Psoas muscle (tissue), 8 donors: ENCODE results near the gene HOXB8. TPM values are rescaled to one million over a fixed set of nuclear protein-coding genes. Genes with fewer than 3 reads are reported as not detected.
A peak's percentile ranks its signal among the peaks of the same experiment; 100 is the strongest.

Experiments
- ATAC-seq, 4 donors: fragments of 200-7000 bp; cut with Tn5 transposase; one replicate each; pipeline ENCODE4 v1.9.1; 2020; ENCODE audit warnings: moderate library complexity in 3 of 4, mild to moderate bottlenecking in 2 of 4
- DNase-seq, 2 donors: peaks; one replicate each; pipeline ENCODE4 v3.0.0-alpha.2; 2020
- H3K27ac ChIP-seq: fragments of 200-600 bp; one replicate; pipeline ENCODE4 v1.8.0; 2022
- H3K27me3 ChIP-seq, 3 donors: fragments of 200-600 bp in 1 of 3; one replicate each; pipeline versions ENCODE4 v1.6.1 to v1.8.0; 2013 to 2022; ENCODE audit warnings: low read length in 2 of 3, mild to moderate bottlenecking in 2 of 3, moderate library complexity in 1 of 3; ENCODE audit not compliant: insufficient read depth in 3 of 3
- H3K36me3 ChIP-seq, 2 donors: fragments of 200-600 bp in 1 of 2; one replicate each; pipeline versions ENCODE4 v1.6.1 to v1.8.0; 2013 to 2022; ENCODE audit warnings: low read depth in 1 of 2, mild to moderate bottlenecking in 1 of 2, moderate library complexity in 1 of 2; ENCODE audit not compliant: insufficient read depth in 1 of 2
- H3K4me1 ChIP-seq: fragments of 200-600 bp; one replicate; pipeline ENCODE4 v1.8.0; 2022
- H3K4me3 ChIP-seq: fragments of 200-600 bp; one replicate; pipeline ENCODE4 v1.8.0; 2022; ENCODE audit warnings: mild to moderate bottlenecking
- H3K9me3 ChIP-seq: fragments of 200-600 bp; one replicate; pipeline ENCODE4 v1.8.0; 2022
- CTCF ChIP-seq: fragments of 200-600 bp; IDR thresholded peaks from one replicate; pipeline ENCODE4 v1.8.0; 2022; ENCODE audit warnings: antibody characterized with exemption
- WGBS, 3 donors: extraction: QIAGEN DNeasy Blood & Tissue Kit; methylation state at CpG; one replicate each; pipeline versions ENCODE4 v1.1.6 to v1.1.7; 2013; 5-methylcytosine and 5-hydroxymethylcytosine counted together
- intact Hi-C, 2 donors: fragments of 100-400 bp; cut with DNase I; formaldehyde crosslinking; loops; one replicate each; pipeline versions ENCODE4 v1.11.0 to v1.14.2; 2022
- polyA plus RNA-seq, 3 donors: library from polyadenylated mRNA; stranded (reverse); fragments of 200-250 nt; gene quantifications; one replicate each; pipeline ENCODE4 v1.2.3, GENCODE V29; 2013
- total RNA-seq, 4 donors: library from RNA; stranded (reverse); fragmentation: NEBNext Ultra II Directional in 2 of 4; extraction: Animal tissue kit (Norgen Biotek cat#: 25700) in 2 of 4; gene quantifications; one replicate each; pipeline versions ENCODE4 v1.2.1 to v1.2.4, GENCODE V29; 2021 to 2023
- donor health status: healthy with polysubstance abuse.
- donor health status: DM: no; HTN: no; CAD: no; lungs with moderate emphysema.
- donor health status: Bipolar disorder and iron deficiency.
- donor health status: healthy.
- donor health status: DM: yes; HTN: yes; CAD: no.
- donor health status: DM: no; HTN: no; CAD: no.
- donor health status: DM: no; HTN: no; CAD: no.
- donor health status: DM: yes; HTN: yes; CAD: no.

Gene HOXB8
- total and polyA plus RNA-seq, 7 donors = 0.05 to 0.10 (median 0.08) TPM; not detected in 4

DNA sequence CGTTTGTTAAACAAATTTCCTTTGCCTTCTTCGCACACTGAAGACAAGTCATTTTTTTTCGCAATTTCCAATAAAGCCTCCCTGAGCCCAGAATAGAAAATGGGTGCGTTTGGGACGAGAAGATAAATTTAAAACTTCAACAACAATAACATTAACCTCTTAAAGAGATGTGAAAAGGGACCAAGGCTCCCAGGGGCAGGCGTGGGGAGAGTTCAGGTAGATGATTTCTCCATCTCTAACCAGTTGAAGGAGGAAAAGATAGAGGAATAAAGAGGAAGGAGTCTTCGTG lies 35.7 kb downstream of the HOXB8 start:
- no peaks in the 10 kb centered on the region for H3K4me1 ChIP-seq

DNA sequence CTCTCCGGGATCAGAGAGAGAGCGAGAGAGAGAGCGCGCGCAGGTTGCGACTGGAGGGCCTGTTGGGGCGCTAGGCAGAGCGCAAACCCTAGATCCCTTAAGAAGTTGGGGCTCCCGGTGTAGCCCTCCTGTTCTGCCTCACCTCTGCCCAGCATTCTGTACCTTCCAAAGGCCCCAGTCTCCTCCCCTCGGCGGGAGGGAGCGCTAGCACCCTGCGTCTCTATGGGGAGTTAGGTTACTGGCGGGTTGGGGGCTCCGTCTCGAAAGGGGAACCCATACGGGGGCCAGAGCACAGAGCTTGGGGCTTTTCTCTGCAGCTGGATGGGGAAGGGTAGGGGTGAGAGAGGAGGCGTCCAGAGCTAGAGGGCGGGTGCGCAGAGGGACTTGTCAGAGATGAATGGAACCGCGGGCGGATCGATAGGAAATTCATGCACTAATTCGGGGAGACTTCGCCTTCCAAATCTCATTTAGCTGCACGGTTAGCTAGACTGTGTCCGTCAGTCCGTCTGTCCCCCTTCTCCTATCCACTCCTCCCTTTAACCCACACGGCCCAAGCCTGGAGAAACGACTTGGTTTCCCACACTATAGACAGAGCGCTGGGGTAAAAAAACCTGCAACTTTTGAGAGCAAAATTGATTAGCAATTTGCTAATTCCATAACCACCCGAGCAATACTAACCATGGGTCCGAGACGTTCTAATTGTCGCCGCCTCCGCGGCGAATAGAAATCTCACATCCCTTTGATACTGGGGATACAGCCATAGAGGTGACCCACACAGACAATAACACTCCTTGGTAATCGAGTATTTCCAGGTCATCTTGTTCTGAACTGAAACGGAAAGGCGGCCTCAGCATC lies 36.2 kb downstream of the HOXB8 start:
- intact Hi-C loops = no loop called here
- H3K36me3 ChIP-seq = no peaks in the 10 kb centered on the region
- DNase-seq (no peak), ATAC-seq (peak; percentile 6 to 35 (median 19))
- TF ChIP-seq CTCF = no peak
- peak overlapping the region; percentile 73 for H3K4me3 ChIP-seq
- H3K27ac ChIP-seq = peak overlapping the region; percentile 65
- no peaks in the 10 kb centered on the region for H3K9me3 ChIP-seq
- H3K27me3 ChIP-seq = peaks cover 0 to 97% (median 37%) of the 10 kb centered on the region in 3 donors
- 10 to 14% (median 12%) methylated on average over 42 to 43 of the region's 43 CpGs for WGBS, 3 donors
- H3K4me1 ChIP-seq = no peaks in the 10 kb centered on the region

More for the DNA sequence above, 35.7 kb downstream of the HOXB8 start:
- no peak for TF ChIP-seq CTCF
- intact Hi-C loops = no loop called here
- peak overlapping the region; percentile 4 for H3K27ac ChIP-seq
- no peak for DNase-seq
- no peaks in the 10 kb centered on the region for H3K36me3 ChIP-seq
- 28 to 33% (median 32%) methylated on average over 7 of the region's 7 CpGs for WGBS, 3 donors
- H3K27me3 ChIP-seq = peaks cover 0 to 97% (median 36%) of the 10 kb centered on the region in 3 donors
- ATAC-seq = no peak
- H3K4me3 ChIP-seq = peak overlapping the region; percentile 73
- H3K9me3 ChIP-seq = no peaks in the 10 kb centered on the region

DNA sequence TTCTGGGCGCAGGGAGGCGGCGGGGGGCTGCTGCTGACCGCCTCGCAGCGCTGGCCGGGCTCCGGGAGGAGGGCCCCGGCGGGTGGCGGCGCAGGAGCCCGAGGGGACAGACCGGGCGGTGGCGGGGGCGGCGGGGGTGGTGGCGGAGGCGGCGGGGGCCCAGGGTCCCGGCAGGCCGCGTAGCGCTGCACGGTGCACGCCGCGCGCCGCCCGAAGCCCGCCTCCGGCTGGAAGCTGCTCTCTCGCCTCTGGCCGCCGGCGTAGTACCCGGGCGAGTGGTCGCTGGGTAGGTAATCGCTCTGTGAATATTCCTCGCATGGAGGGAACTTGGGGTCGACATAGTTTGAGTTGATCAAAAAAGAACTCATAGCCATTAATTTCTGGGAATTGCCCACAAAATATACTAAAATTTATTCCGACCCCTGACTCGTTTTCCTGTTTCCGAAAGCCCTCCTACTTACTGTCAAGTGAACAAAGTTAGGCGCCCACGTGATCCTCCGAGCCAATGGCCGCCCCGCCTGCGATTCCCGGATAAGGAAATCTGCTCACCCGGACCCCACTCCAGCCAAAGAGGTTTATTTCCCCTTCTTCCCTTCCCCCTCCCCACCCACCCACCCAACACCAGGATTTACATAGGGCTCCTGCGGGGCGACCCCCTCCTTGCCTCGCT lies 37.0 kb downstream of the HOXB8 start, which contains the start of gene HOXB4:
TSS of gene HOXB4 (minus strand) at position 405 of the 670 bp plus-strand sequence. CDS start at position 374, 31 bp downstream.
- no peak for TF ChIP-seq CTCF
- H3K4me3 ChIP-seq = peak within 1 kb of the TSS; percentile 73
- H3K4me1 ChIP-seq = no peaks in the 10 kb centered on the region
- H3K36me3 ChIP-seq = no peaks in the 10 kb centered on the region
- H3K9me3 ChIP-seq = no peaks in the 10 kb centered on the region
- intact Hi-C loops = no loop called here
- peak; percentile 57 to 76 (median 60) for ATAC-seq
- H3K27me3 ChIP-seq = peaks cover 0 to 96% (median 33%) of the 10 kb centered on the region in 3 donors
- peak within 1 kb of the TSS; percentile 65 for H3K27ac ChIP-seq
- 1 to 3% (median 2%) methylated on average over 34 to 56 of the region's 58 CpGs for WGBS, 3 donors
- DNase-seq = peak; percentile 80 to 81

GRCh38 chr17:48577330-48577945 lies 37.7 kb downstream of the HOXB8 start:
- Histone ChIP-seq H3K4me1 (no peaks in the 10 kb centered on the region), H3K36me3 (no peaks in the 10 kb centered on the region), H3K4me3 (peak overlapping the region; percentile 73), H3K27ac (peak overlapping the region; percentile 65), H3K9me3 (no peaks in the 10 kb centered on the region), H3K27me3 (peaks cover 1 to 91% (median 29%) of the 10 kb centered on the region in 3 donors)
- DNase-seq = no peak
- ATAC-seq = no peak
- TF ChIP-seq CTCF = no peak
- 12 to 14% (median 12%) methylated on average over 13 to 19 of the region's 19 CpGs for WGBS, 3 donors
- intact Hi-C loops = no loop called here
